Measurements from ENCODE around the gene ST6GALNAC2.

The ST6GALNAC2 gene

DNA sequence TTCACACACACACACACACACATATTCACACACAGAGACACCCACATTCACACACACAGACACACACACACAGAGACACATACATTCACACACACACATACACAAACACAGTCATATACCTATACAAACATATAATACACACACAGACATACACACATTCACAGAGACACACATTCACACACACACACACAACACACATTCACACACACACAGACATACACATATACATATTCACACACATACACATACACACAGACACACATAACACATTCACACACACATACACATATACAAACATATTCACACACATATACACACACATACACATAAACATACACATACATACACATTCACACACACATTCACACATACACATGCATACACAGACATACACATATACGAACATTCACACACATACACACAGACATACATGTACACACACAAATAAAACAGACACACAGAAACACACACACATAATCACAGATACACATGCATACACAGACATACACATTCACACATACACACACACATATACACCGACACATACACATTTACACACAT, 37.9 kb downstream of the ST6GALNAC2 start:
- H3K9ac ChIP-seq (ENCODE audit: low read depth in 1 of 2, low read length in 2 of 2): no peak overlapping the region
- no peaks in the 10 kb centered on the region for H3K36me3 ChIP-seq (ENCODE audit: control insufficient read depth in 2 of 2, insufficient read depth in 2 of 2, low read length in 2 of 2)
- H3K9me3 ChIP-seq (ENCODE audit: control insufficient read depth in 2 of 2, low read length in 2 of 2): no peaks in the 10 kb centered on the region
- no peak overlapping the region for H3K27ac ChIP-seq (ENCODE audit: low read depth in 2 of 2, low read length in 2 of 2)
- H3K4me3 ChIP-seq (ENCODE audit: low read length in 2 of 2): no peak overlapping the region
- peaks cover 8 to 18% of the 10 kb centered on the region in 2 donors for H3K4me1 ChIP-seq (ENCODE audit: control insufficient read depth in 2 of 2, insufficient read depth in 2 of 2, low read length in 2 of 2)
- H3K27me3 ChIP-seq (ENCODE audit: control insufficient read depth in 2 of 2, insufficient read depth in 2 of 2, low read length in 2 of 2): peaks cover 3 to 39% of the 10 kb centered on the region in 2 donors

DNA sequence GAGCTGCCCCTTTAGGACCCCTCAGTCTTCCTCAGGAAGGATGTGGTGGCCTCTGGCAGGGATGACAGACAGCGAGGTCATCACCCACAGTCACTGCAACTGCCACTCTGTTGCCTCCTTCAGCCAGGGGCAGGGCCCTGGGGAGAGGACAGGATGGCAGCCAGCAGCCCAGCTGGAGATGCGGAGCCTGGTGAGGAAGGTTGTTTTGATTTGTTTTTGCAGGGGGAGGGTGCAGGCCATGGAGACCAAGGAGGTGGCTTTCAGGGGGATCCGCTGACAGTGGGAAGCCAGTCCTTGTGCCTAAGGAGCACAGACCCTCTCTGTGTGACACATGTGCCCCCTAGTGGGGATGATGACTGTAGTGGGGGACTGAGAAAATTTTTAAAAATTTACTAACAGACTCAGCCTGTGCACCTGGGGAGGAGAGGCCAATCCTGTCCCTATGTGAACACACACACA, 38.4 kb downstream of the ST6GALNAC2 start:
- peaks cover 8 to 18% of the 10 kb centered on the region in 2 donors for H3K4me1 ChIP-seq (ENCODE audit: control insufficient read depth in 2 of 2, insufficient read depth in 2 of 2, low read length in 2 of 2)
- H3K4me3 ChIP-seq (ENCODE audit: low read length in 2 of 2): no peak overlapping the region
- peak overlapping the region in 1 of 2 donors; percentile 7 for H3K9ac ChIP-seq (ENCODE audit: low read depth in 1 of 2, low read length in 2 of 2)
- no peak overlapping the region for H3K27ac ChIP-seq (ENCODE audit: low read depth in 2 of 2, low read length in 2 of 2)
- H3K36me3 ChIP-seq (ENCODE audit: control insufficient read depth in 2 of 2, insufficient read depth in 2 of 2, low read length in 2 of 2): no peaks in the 10 kb centered on the region
- peaks cover 3 to 39% of the 10 kb centered on the region in 2 donors for H3K27me3 ChIP-seq (ENCODE audit: control insufficient read depth in 2 of 2, insufficient read depth in 2 of 2, low read length in 2 of 2)
- no peaks in the 10 kb centered on the region for H3K9me3 ChIP-seq (ENCODE audit: control insufficient read depth in 2 of 2, low read length in 2 of 2)

DNA sequence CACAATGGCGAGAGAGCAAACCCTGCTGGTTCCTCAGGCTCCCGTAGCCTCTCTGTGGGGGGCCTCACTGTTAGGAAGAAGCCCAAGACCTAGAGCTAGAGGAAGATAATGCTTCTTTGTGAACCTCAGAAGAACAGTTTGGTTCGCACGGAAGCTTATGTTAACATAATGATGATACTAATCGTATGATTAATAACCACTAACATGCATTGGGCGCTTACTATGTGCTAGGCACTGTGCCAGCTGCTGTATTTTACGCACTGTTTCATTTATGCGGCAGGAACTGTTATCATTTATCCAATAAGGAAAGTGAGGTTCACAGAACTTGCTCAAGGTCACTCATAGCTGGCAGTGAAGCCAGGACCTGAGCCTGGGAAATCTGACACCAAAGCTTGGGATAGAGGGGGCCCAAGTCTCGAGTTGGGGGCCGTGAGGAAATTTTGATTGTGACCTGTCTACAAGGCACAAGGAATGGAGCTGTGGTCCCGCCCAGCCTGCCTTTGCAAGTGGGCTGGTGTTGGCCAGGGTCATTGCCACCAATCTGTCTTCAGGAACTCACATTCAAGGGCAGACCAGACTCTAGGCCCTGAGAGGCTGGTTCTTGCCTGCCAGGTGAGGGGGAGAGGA, 39.0 kb downstream of the ST6GALNAC2 start:
- Histone ChIP-seq H3K4me1 (ENCODE audit: control insufficient read depth in 2 of 2, insufficient read depth in 2 of 2, low read length in 2 of 2) (peaks cover 8 to 18% of the 10 kb centered on the region in 2 donors), H3K9ac (ENCODE audit: low read depth in 1 of 2, low read length in 2 of 2) (peak overlapping the region in 1 of 2 donors; percentile 7)

DNA sequence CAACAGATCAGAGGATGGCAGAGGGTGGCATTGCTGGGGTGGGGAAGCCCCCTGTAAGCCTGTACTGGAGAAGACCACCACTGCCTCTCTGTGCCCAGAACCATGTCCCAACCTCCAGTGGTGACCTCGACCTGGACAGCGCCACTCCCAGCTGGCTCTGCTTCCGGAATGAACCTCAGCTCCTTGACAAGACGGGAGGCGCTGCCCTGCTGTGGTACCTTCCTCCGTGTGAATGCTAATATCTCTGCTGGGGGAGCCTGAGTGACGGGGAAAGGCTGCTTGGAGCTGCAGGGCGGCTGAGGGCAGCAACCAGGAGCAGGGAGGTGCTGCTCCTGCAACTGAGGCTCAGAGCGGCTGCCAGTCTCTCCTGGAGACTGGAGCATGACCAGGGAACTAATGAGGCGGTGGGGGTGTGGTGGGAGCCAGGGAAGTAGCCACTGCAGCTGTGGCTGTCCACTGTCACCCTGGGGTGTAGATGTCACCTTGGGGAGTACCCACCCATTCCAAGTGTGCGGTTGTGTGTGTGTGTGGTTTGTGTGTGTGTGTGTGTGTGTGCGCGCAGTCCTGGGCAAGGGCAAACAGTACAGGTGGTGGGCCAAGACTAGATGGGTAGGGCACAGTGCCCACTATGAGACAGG, 39.6 kb downstream of the ST6GALNAC2 start:
- Histone ChIP-seq H3K9ac (ENCODE audit: low read depth in 1 of 2, low read length in 2 of 2) (no peak overlapping the region), H3K4me3 (ENCODE audit: low read length in 2 of 2) (no peak overlapping the region), H3K4me1 (ENCODE audit: control insufficient read depth in 2 of 2, insufficient read depth in 2 of 2, low read length in 2 of 2) (peaks cover 8 to 18% of the 10 kb centered on the region in 2 donors), H3K9me3 (ENCODE audit: control insufficient read depth in 2 of 2, low read length in 2 of 2) (no peaks in the 10 kb centered on the region), H3K36me3 (ENCODE audit: control insufficient read depth in 2 of 2, insufficient read depth in 2 of 2, low read length in 2 of 2) (no peaks in the 10 kb centered on the region), H3K27me3 (ENCODE audit: control insufficient read depth in 2 of 2, insufficient read depth in 2 of 2, low read length in 2 of 2) (peaks cover 3 to 39% of the 10 kb centered on the region in 2 donors), H3K27ac (ENCODE audit: low read depth in 2 of 2, low read length in 2 of 2) (no peak overlapping the region)

More for the DNA sequence above, 39.0 kb downstream of the ST6GALNAC2 start:
- H3K4me3 ChIP-seq (ENCODE audit: low read length in 2 of 2): no peak overlapping the region
- no peaks in the 10 kb centered on the region for H3K9me3 ChIP-seq (ENCODE audit: control insufficient read depth in 2 of 2, low read length in 2 of 2)
- no peaks in the 10 kb centered on the region for H3K36me3 ChIP-seq (ENCODE audit: control insufficient read depth in 2 of 2, insufficient read depth in 2 of 2, low read length in 2 of 2)
- peaks cover 3 to 39% of the 10 kb centered on the region in 2 donors for H3K27me3 ChIP-seq (ENCODE audit: control insufficient read depth in 2 of 2, insufficient read depth in 2 of 2, low read length in 2 of 2)
- H3K27ac ChIP-seq (ENCODE audit: low read depth in 2 of 2, low read length in 2 of 2): no peak overlapping the region

DNA sequence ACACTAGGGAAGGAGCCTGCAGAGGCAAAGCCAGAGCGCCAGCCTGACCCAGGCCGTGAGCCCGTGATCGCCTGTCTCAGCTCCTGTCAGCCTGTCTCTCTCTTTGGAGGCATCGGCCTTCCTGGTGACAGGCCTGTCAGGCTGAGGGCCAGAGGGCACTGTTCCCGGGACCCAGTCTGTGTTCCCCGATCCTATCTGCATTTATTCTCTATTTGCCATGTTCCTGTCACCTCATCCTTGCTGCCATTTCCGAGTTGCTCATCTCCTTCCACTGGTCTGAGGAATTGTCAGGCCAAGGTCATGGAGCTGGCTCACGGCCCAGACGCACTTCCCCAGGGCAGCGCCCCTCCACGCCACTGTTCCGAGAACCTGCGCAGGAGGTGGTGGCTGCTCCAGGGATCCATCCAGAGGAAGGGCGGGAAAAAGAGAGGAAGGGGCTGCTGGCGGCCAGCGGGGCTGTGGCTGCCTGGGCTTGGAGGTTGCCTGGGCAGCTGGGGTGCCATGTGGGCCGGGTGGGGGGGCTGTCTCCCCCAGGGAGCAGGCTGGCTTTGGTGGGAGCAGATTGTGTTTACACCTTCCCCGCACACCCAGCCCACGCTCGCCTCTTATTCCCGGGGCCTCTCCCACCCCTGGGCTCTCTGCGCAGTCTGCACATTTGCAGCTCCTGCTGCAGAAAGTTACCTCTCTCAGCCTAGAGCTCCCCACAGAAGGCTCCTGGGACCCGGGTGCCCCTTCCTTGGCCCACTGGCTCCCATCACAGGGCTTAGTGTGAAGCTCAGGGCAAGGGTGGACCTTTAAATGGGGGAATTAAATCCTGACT, 40.9 kb downstream of the ST6GALNAC2 start:
- Histone ChIP-seq H3K9ac (ENCODE audit: low read depth in 1 of 2, low read length in 2 of 2) (no peak overlapping the region), H3K4me1 (ENCODE audit: control insufficient read depth in 2 of 2, insufficient read depth in 2 of 2, low read length in 2 of 2) (peaks cover 14 to 24% of the 10 kb centered on the region in 2 donors), H3K36me3 (ENCODE audit: control insufficient read depth in 2 of 2, insufficient read depth in 2 of 2, low read length in 2 of 2) (no peaks in the 10 kb centered on the region), H3K4me3 (ENCODE audit: low read length in 2 of 2) (no peak overlapping the region), H3K27me3 (ENCODE audit: control insufficient read depth in 2 of 2, insufficient read depth in 2 of 2, low read length in 2 of 2) (peaks cover 3 to 35% of the 10 kb centered on the region in 2 donors), H3K9me3 (ENCODE audit: control insufficient read depth in 2 of 2, low read length in 2 of 2) (no peaks in the 10 kb centered on the region), H3K27ac (ENCODE audit: low read depth in 2 of 2, low read length in 2 of 2) (no peak overlapping the region)

DNA sequence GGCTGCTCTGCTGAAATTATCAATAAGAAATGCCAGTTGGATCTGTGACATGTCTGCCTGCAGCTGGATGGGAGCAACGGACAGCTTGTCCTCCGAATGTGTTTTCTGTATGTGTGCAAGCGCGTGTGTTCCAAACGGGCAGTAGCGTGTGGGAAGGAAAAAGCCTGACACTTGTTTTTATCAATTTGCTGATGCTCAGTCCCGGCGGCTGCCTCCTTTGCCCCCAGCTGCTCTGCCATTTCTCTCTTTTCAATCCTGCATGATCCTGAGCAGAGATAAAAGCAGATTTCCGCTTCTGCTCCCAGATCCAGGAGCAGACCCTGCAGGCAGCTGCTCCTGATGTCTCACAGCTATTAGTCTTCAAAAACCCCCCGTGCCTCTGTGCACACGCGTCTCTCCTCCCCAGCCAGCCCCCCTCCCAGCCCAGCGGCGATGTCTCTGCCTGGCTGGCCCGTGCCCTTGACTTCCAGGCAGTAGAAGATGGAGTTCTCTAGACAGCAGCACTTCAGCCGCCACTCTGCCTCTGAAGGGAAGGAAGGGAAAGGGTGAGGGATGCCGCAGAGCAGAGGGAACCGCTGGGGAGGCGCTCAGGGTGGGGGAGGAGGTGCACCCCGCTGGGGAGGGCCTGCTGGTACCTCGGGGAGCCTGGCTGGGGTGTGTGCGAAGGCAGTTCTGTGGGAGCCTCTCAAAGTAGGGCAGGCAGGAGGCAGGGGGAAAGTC, 41.7 kb downstream of the ST6GALNAC2 start:
- peaks cover 14 to 24% of the 10 kb centered on the region in 2 donors for H3K4me1 ChIP-seq (ENCODE audit: control insufficient read depth in 2 of 2, insufficient read depth in 2 of 2, low read length in 2 of 2)
- no peak overlapping the region for H3K27ac ChIP-seq (ENCODE audit: low read depth in 2 of 2, low read length in 2 of 2)
- H3K9ac ChIP-seq (ENCODE audit: low read depth in 1 of 2, low read length in 2 of 2): no peak overlapping the region
- no peak overlapping the region for H3K4me3 ChIP-seq (ENCODE audit: low read length in 2 of 2)
- peaks cover 8 to 38% of the 10 kb centered on the region in 2 donors for H3K27me3 ChIP-seq (ENCODE audit: control insufficient read depth in 2 of 2, insufficient read depth in 2 of 2, low read length in 2 of 2)
- no peaks in the 10 kb centered on the region for H3K9me3 ChIP-seq (ENCODE audit: control insufficient read depth in 2 of 2, low read length in 2 of 2)
- no peaks in the 10 kb centered on the region for H3K36me3 ChIP-seq (ENCODE audit: control insufficient read depth in 2 of 2, insufficient read depth in 2 of 2, low read length in 2 of 2)

DNA sequence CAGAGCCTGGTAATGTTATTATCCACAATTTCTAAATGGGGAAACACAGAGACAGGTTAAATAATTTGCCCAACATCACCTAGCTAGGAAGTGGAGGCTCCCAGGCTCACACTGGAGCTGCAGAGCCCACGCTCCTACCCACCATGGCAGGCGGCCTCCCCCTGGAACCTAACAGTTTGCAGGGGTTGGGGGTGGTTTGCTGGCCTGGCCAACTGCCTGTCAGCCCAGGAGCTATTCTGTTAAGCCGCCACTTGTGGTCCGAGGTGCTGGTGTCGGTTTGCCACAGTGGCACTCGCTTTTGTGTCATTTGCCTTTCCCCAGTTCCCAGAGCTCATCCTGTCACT, 42.2 kb downstream of the ST6GALNAC2 start:
- H3K4me1 ChIP-seq (ENCODE audit: control insufficient read depth in 2 of 2, insufficient read depth in 2 of 2, low read length in 2 of 2): peaks cover 14 to 24% of the 10 kb centered on the region in 2 donors
- peaks cover 13 to 42% of the 10 kb centered on the region in 2 donors for H3K27me3 ChIP-seq (ENCODE audit: control insufficient read depth in 2 of 2, insufficient read depth in 2 of 2, low read length in 2 of 2)
- H3K9ac ChIP-seq (ENCODE audit: low read depth in 1 of 2, low read length in 2 of 2): no peak overlapping the region
- H3K9me3 ChIP-seq (ENCODE audit: control insufficient read depth in 2 of 2, low read length in 2 of 2): no peaks in the 10 kb centered on the region
- H3K4me3 ChIP-seq (ENCODE audit: low read length in 2 of 2): no peak overlapping the region
- no peaks in the 10 kb centered on the region for H3K36me3 ChIP-seq (ENCODE audit: control insufficient read depth in 2 of 2, insufficient read depth in 2 of 2, low read length in 2 of 2)
- no peak overlapping the region for H3K27ac ChIP-seq (ENCODE audit: low read depth in 2 of 2, low read length in 2 of 2)

DNA sequence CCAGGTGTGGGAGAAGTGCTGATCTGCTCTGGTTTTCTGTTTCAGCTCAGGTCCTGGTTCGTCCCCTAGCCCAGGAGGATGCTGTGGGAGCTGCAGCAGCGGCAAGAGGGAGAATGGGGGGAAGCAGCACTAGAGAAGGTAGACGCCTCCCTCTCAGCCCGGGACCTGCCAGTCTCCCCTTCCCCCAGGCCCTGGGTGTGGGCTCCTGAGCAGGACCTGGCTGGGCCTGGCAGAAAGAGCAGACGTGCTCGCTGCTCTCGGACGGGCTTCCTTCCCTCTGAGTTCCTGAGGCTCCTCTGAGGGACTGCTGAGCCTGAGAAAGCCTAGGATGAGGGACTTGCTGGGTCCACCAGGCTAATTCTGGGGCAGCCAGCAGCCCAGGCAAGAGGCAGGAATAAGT, 42.7 kb downstream of the ST6GALNAC2 start:
- Histone ChIP-seq H3K4me1 (ENCODE audit: control insufficient read depth in 2 of 2, insufficient read depth in 2 of 2, low read length in 2 of 2) (peaks cover 14 to 24% of the 10 kb centered on the region in 2 donors), H3K27me3 (ENCODE audit: control insufficient read depth in 2 of 2, insufficient read depth in 2 of 2, low read length in 2 of 2) (peaks cover 16 to 44% of the 10 kb centered on the region in 2 donors), H3K27ac (ENCODE audit: low read depth in 2 of 2, low read length in 2 of 2) (no peak overlapping the region), H3K4me3 (ENCODE audit: low read length in 2 of 2) (no peak overlapping the region), H3K9ac (ENCODE audit: low read depth in 1 of 2, low read length in 2 of 2) (no peak overlapping the region), H3K9me3 (ENCODE audit: control insufficient read depth in 2 of 2, low read length in 2 of 2) (no peaks in the 10 kb centered on the region), H3K36me3 (ENCODE audit: control insufficient read depth in 2 of 2, insufficient read depth in 2 of 2, low read length in 2 of 2) (no peaks in the 10 kb centered on the region)

DNA sequence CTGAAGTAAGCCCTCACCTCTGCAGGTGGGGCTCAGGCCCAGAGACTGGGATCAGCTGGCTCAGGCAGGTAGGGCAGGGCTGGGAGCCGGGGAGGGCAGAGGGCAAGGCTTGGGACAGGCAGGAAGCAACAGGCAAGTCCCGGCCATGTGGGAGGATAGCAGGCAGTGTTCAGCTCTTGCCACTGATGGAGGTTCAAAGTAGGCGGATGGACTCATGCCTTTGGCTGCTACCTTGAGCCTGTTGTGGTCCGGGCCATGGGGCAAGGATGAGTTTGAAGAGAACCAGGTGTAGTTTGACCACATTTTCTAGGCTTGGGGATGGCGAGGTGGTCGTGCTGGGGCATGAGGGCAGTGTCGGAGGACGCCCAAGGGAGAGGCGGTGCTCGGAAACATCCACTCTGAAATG, 43.1 kb downstream of the ST6GALNAC2 start:
- Histone ChIP-seq H3K9ac (ENCODE audit: low read depth in 1 of 2, low read length in 2 of 2) (no peak overlapping the region), H3K27ac (ENCODE audit: low read depth in 2 of 2, low read length in 2 of 2) (no peak overlapping the region), H3K9me3 (ENCODE audit: control insufficient read depth in 2 of 2, low read length in 2 of 2) (no peaks in the 10 kb centered on the region), H3K36me3 (ENCODE audit: control insufficient read depth in 2 of 2, insufficient read depth in 2 of 2, low read length in 2 of 2) (no peaks in the 10 kb centered on the region), H3K4me1 (ENCODE audit: control insufficient read depth in 2 of 2, insufficient read depth in 2 of 2, low read length in 2 of 2) (peaks cover 14 to 24% of the 10 kb centered on the region in 2 donors), H3K27me3 (ENCODE audit: control insufficient read depth in 2 of 2, insufficient read depth in 2 of 2, low read length in 2 of 2) (peaks cover 16 to 41% of the 10 kb centered on the region in 2 donors), H3K4me3 (ENCODE audit: low read length in 2 of 2) (no peak overlapping the region)
